ENCODE results near the gene TMEM44.

TMEM44 gene

GRCh38 chr3:194604126-194604525, 29.1 kb downstream of the TMEM44 start:
- no peak overlapping the region for H2BK12ac ChIP-seq (ENCODE audit: low read length)
- H3K4me2 ChIP-seq (ENCODE audit: low read length), result no peak overlapping the region
- H3K4me3 ChIP-seq (ENCODE audit: low read depth, low read length), result no peak overlapping the region
- no peak overlapping the region for H3K9ac ChIP-seq (ENCODE audit: low read length)
- H4K8ac ChIP-seq (ENCODE audit: low read depth, low read length), result no peak overlapping the region
- no peak overlapping the region for H3K23ac ChIP-seq (ENCODE audit: low read length)
- H3K79me2 ChIP-seq (ENCODE audit: control insufficient read depth, insufficient read depth, low read length, poor library complexity), result no peaks in the 10 kb centered on the region
- no peaks in the 10 kb centered on the region for H3K4me1 ChIP-seq (ENCODE audit: control insufficient read depth in 1 of 2, insufficient read depth in 2 of 2, low read length in 2 of 2)
- no peak overlapping the region for H3K27ac ChIP-seq (ENCODE audit: low read depth, low read length)
- H3K18ac ChIP-seq (ENCODE audit: low read length), result no peak overlapping the region
- no peak overlapping the region for H3K4ac ChIP-seq (ENCODE audit: low read depth, low read length)
- no CpG with 5 or more reads among the region's 22 CpGs for WGBS (ENCODE audit: extremely low coverage, insufficient coverage, insufficient read length)
- no peak overlapping the region for H3K14ac ChIP-seq (ENCODE audit: low read length)
- H3K27me3 ChIP-seq (ENCODE audit: insufficient read depth, low read length), result no peaks in the 10 kb centered on the region
- no peak overlapping the region for H4K91ac ChIP-seq (ENCODE audit: low read depth, low read length)
- no peaks in the 10 kb centered on the region for H3K79me1 ChIP-seq (ENCODE audit: low read length)
- no peak overlapping the region for H2BK5ac ChIP-seq (ENCODE audit: low read depth, low read length, poor library complexity)
- DNase-seq, result no peak
- no peak overlapping the region for H4K12ac ChIP-seq (ENCODE audit: low read depth, low read length)
- peaks cover 6 to 12% of the 10 kb centered on the region in 2 experiments for H3K36me3 ChIP-seq (ENCODE audit: control insufficient read depth in 1 of 2, insufficient read depth in 2 of 2, low read length in 2 of 2)
- no peak overlapping the region for H2AK5ac ChIP-seq (ENCODE audit: low read length)
- H2AFZ ChIP-seq (ENCODE audit: insufficient read depth, low read length, poor library complexity), result no peak overlapping the region
- peaks cover 6% of the 10 kb centered on the region for H3K9me3 ChIP-seq (ENCODE audit: insufficient read depth, low read depth, low read length)
- H2BK120ac ChIP-seq (ENCODE audit: insufficient read depth, low read length, poor library complexity), result no peak overlapping the region

GRCh38 chr3:194602669-194603171, 30.5 kb downstream of the TMEM44 start:
- Histone ChIP-seq H3K27ac (ENCODE audit: low read depth, low read length) (no peak overlapping the region), H2AK5ac (ENCODE audit: low read length) (no peak overlapping the region), H3K36me3 (ENCODE audit: control insufficient read depth in 1 of 2, insufficient read depth in 2 of 2, low read length in 2 of 2) (peaks cover 6 to 13% of the 10 kb centered on the region in 2 experiments), H4K91ac (ENCODE audit: low read depth, low read length) (no peak overlapping the region), H2BK5ac (ENCODE audit: low read depth, low read length, poor library complexity) (no peak overlapping the region), H3K23ac (ENCODE audit: low read length) (no peak overlapping the region), H3K79me1 (ENCODE audit: low read length) (no peaks in the 10 kb centered on the region), H3K9ac (ENCODE audit: low read length) (no peak overlapping the region), H2BK12ac (ENCODE audit: low read length) (no peak overlapping the region), H3K18ac (ENCODE audit: low read length) (no peak overlapping the region), H4K8ac (ENCODE audit: low read depth, low read length) (no peak overlapping the region), H3K4me1 (ENCODE audit: control insufficient read depth in 1 of 2, insufficient read depth in 2 of 2, low read length in 2 of 2) (no peaks in the 10 kb centered on the region), H3K27me3 (ENCODE audit: insufficient read depth, low read length) (no peaks in the 10 kb centered on the region), H2AFZ (ENCODE audit: insufficient read depth, low read length, poor library complexity) (no peak overlapping the region), H3K4ac (ENCODE audit: low read depth, low read length) (no peak overlapping the region), H3K79me2 (ENCODE audit: control insufficient read depth, insufficient read depth, low read length, poor library complexity) (no peaks in the 10 kb centered on the region), H2BK120ac (ENCODE audit: insufficient read depth, low read length, poor library complexity) (no peak overlapping the region), H3K4me3 (ENCODE audit: low read depth, low read length) (no peak overlapping the region), H3K14ac (ENCODE audit: low read length) (no peak overlapping the region), H3K9me3 (ENCODE audit: insufficient read depth, low read depth, low read length) (peaks cover 6% of the 10 kb centered on the region), H4K12ac (ENCODE audit: low read depth, low read length) (no peak overlapping the region), H3K4me2 (ENCODE audit: low read length) (no peak overlapping the region)
- WGBS (ENCODE audit: extremely low coverage, insufficient coverage, insufficient read length), result no CpG with 5 or more reads among the region's 10 CpGs
- no peak for DNase-seq

- H3K27me3 ChIP-seq (ENCODE audit: insufficient read depth, low read length), result no peaks in the 10 kb centered on the region
- H4K91ac ChIP-seq (ENCODE audit: low read depth, low read length), result no peak overlapping the region
- no peak overlapping the region for H2BK5ac ChIP-seq (ENCODE audit: low read depth, low read length, poor library complexity)
- peaks cover 3 to 8% of the 10 kb centered on the region in 2 experiments for H3K36me3 ChIP-seq (ENCODE audit: control insufficient read depth in 1 of 2, insufficient read depth in 2 of 2, low read length in 2 of 2)
- no peak overlapping the region for H3K23ac ChIP-seq (ENCODE audit: low read length)
- no peaks in the 10 kb centered on the region for H3K9me3 ChIP-seq (ENCODE audit: insufficient read depth, low read depth, low read length)
- H3K79me1 ChIP-seq (ENCODE audit: low read length), result no peaks in the 10 kb centered on the region
- H3K9ac ChIP-seq (ENCODE audit: low read length), result no peak overlapping the region
- no peak overlapping the region for H3K18ac ChIP-seq (ENCODE audit: low read length)
- no peak overlapping the region for H3K4me3 ChIP-seq (ENCODE audit: low read depth, low read length)
- no peak overlapping the region for H3K27ac ChIP-seq (ENCODE audit: low read depth, low read length)
- no peak overlapping the region for H4K12ac ChIP-seq (ENCODE audit: low read depth, low read length)
- no peak overlapping the region for H3K14ac ChIP-seq (ENCODE audit: low read length)
- H2BK120ac ChIP-seq (ENCODE audit: insufficient read depth, low read length, poor library complexity), result no peak overlapping the region
- H3K4me2 ChIP-seq (ENCODE audit: low read length), result no peak overlapping the region
- H2AFZ ChIP-seq (ENCODE audit: insufficient read depth, low read length, poor library complexity), result no peak overlapping the region
- H2BK12ac ChIP-seq (ENCODE audit: low read length), result no peak overlapping the region
- H3K4me1 ChIP-seq (ENCODE audit: control insufficient read depth in 1 of 2, insufficient read depth in 2 of 2, low read length in 2 of 2), result no peaks in the 10 kb centered on the region
- H4K8ac ChIP-seq (ENCODE audit: low read depth, low read length), result no peak overlapping the region
- H2AK5ac ChIP-seq (ENCODE audit: low read length), result no peak overlapping the region
- no peaks in the 10 kb centered on the region for H3K79me2 ChIP-seq (ENCODE audit: control insufficient read depth, insufficient read depth, low read length, poor library complexity)
- H3K4ac ChIP-seq (ENCODE audit: low read depth, low read length), result no peak overlapping the region
- DNase-seq, result no peak
- WGBS (ENCODE audit: extremely low coverage, insufficient coverage, insufficient read length), result no CpG with 5 or more reads among the region's 25 CpGs
These were observed 34.3 kb downstream of the TMEM44 start for GRCh38 chr3:194598771-194599557.

- Histone ChIP-seq H2BK5ac (ENCODE audit: low read depth, low read length, poor library complexity) (no peak overlapping the region), H4K91ac (ENCODE audit: low read depth, low read length) (no peak overlapping the region), H4K8ac (ENCODE audit: low read depth, low read length) (no peak overlapping the region), H3K9me3 (ENCODE audit: insufficient read depth, low read depth, low read length) (no peaks in the 10 kb centered on the region), H3K27me3 (ENCODE audit: insufficient read depth, low read length) (no peaks in the 10 kb centered on the region), H3K14ac (ENCODE audit: low read length) (no peak overlapping the region), H2AFZ (ENCODE audit: insufficient read depth, low read length, poor library complexity) (no peak overlapping the region), H3K23ac (ENCODE audit: low read length) (no peak overlapping the region), H3K4me1 (ENCODE audit: control insufficient read depth in 1 of 2, insufficient read depth in 2 of 2, low read length in 2 of 2) (no peaks in the 10 kb centered on the region), H3K27ac (ENCODE audit: low read depth, low read length) (no peak overlapping the region), H3K4me3 (ENCODE audit: low read depth, low read length) (no peak overlapping the region), H3K18ac (ENCODE audit: low read length) (no peak overlapping the region), H2BK12ac (ENCODE audit: low read length) (no peak overlapping the region), H3K79me2 (ENCODE audit: control insufficient read depth, insufficient read depth, low read length, poor library complexity) (no peaks in the 10 kb centered on the region), H3K79me1 (ENCODE audit: low read length) (no peaks in the 10 kb centered on the region), H2BK120ac (ENCODE audit: insufficient read depth, low read length, poor library complexity) (no peak overlapping the region), H4K12ac (ENCODE audit: low read depth, low read length) (no peak overlapping the region), H3K9ac (ENCODE audit: low read length) (no peak overlapping the region), H3K4ac (ENCODE audit: low read depth, low read length) (no peak overlapping the region), H2AK5ac (ENCODE audit: low read length) (no peak overlapping the region), H3K4me2 (ENCODE audit: low read length) (no peak overlapping the region), H3K36me3 (ENCODE audit: control insufficient read depth in 1 of 2, insufficient read depth in 2 of 2, low read length in 2 of 2) (peaks cover 0 to 3% of the 10 kb centered on the region in 2 experiments)
- WGBS (ENCODE audit: extremely low coverage, insufficient coverage, insufficient read length), result no CpG with 5 or more reads among the region's 5 CpGs
- DNase-seq, result no peak
These were observed 36.3 kb downstream of the TMEM44 start for GRCh38 chr3:194596906-194597305.

Data from trophoblast cell (in vitro differentiated cells and primary cell).